Mammary microvascular endothelial cell (primary cell): ENCODE measurements around the gene DNPH1. TPM values are rescaled to one million over a fixed set of nuclear protein-coding genes. Genes with fewer than 3 reads are reported as not detected.

Source experiments
- total RNA-seq: library from RNA; depleted of rRNA; stranded (reverse); fragments of >200 nt; gene quantifications from 2 replicates; pipeline ENCODE4 v1.2.3, GENCODE V29; 2015

DNPH1 gene, protein sequence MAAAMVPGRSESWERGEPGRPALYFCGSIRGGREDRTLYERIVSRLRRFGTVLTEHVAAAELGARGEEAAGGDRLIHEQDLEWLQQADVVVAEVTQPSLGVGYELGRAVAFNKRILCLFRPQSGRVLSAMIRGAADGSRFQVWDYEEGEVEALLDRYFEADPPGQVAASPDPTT
- total RNA-seq = 96.9 and 164 TPM in 2 replicates

DNA sequence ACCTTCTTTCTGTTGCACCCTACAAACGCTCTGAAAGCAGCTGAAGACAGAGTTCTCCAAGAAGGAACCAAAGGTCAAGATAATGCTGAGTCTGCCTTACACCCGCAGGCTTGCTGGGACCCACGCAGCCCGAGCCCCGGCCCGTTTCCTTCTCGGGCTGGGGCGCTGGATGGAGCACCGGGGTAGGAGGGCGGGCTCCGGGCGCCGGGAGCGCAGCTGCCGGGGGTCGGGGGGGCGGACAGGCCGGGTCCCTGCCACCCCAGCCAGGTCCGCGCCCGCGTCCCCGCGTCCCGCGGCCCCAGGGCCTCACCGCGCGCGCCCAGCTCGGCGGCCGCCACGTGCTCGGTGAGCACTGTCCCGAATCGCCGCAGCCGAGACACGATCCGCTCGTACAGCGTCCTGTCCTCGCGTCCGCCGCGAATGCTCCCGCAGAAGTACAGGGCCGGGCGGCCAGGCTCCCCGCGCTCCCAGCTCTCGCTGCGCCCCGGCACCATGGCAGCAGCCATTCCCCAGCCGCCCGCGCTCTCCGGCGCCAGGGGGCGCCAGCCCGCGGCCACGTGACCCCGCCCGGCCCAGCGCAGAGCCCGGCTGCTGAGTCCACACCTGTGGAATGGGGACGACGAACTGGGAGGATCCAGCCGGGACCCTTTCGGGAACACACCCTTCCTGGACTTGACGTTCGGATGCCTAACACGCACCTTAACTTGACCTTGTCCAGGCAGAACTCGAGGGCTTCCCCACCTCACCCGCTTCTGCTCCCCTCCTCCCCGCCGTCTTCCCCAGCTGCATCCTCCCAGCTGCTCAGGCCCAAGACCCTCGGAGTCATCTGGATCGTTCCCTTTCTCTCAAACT lies at the start of gene DNPH1:
TSS of gene DNPH1 (minus strand) at position 531 of the 852 bp plus-strand sequence. CDS start at position 506, 25 bp downstream.

DNA sequence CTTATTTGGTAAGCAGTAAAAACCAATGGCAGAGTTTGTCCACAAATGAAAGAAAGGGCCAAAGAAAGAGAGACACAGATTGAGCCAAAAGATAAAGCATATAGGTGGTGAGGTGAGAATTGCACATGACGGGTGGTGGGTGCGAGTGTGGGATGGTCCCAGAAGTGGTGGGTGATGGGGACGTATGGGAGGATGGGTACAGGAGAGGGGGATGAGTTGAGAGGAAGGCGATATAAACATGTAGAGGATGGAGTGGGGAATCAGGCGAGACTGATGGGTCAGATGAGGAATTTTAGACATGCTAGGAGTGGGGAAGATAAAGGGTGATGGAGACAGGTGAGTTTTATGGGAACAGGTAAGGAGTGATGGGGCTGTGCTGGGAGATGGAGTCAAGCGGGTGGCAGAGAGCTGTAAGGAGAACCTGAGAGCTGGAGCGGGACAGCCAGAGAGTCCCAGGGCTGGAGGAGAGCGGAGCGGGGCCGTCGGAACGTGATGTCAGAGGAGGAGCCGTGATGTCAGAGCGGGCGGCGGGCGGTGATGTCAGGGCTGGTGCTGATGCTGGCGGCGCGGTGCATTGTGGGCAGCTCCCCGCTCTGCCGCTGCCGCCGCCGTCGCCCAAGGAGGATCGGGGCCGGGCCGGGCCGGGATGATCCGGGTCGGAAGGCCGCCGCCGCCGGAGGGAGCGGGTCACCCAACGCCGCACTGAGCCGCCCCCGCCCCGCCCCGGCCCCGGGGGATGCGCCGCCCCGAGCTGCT lies 13.8 kb upstream of the DNPH1 start, which contains the start of gene TTBK1:
TSS of gene TTBK1 (plus strand) at position 574 of the 756 bp plus-strand sequence. CDS start 3,180 bp downstream, outside the sequence.

DNA sequence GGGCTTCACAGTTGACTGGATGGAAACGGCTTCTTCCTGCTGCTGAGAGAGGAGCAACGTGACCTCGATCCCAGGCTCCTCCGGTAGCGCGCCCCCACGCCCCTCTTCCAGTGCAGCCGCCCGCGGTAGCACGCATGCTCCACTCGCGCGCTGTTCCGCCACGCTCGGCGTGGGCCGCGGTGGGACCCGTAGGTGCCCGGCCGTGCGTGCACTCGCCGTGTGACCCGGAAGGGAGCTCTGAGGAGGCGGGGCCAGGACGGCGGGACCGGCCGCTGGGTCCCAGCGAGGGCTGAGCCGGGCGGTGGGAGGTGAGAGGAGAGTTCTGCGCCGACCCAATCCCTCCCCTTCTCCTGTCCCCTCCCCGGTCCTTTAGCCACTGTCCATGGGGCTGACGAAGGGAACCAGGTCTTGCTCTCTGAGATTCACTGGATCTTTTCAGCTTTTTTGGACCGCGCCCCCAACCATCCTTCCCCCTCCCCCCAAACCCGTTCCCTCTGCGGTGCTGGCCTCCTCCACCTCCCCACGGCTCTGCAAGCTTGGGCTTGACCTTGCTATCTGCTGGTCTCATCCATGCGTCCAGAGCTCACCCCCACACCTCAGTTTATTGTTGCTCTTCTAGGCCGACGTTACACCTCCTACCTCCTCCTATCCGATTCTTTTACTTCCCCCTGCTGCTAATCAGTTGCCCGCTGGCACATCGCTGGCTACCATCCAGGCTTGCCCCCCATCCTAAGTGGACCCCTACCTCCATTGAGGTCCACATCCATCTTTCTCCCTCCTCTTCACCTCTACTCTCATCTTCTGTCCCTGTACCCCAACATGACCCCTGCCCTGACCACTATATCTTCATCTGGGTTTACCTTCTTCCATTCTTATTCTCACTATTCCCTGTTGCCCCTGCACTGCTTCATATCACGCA lies 47.1 kb downstream of the DNPH1 start, which contains the start of gene CUL9:
TSS of gene CUL9 (plus strand) at position 255 of the 919 bp plus-strand sequence. CDS start 2,115 bp downstream, outside the sequence.

Other genes starting within 250 kb of the DNPH1 start
- 53.6 and 60.5 TPM in 2 replicates for gene PPP2R5D, start 244.9 kb downstream of the DNPH1 start, total RNA-seq
- gene MEA1, start 215.5 kb downstream of the DNPH1 start, total RNA-seq = 83.0 and 84.1 TPM in 2 replicates
- gene KLHDC3, start 215.2 kb downstream of the DNPH1 start, total RNA-seq = 78.0 and 86.2 TPM in 2 replicates
- 126 and 138 TPM in 2 replicates for gene RRP36, start 207.9 kb downstream of the DNPH1 start, total RNA-seq
- 10.2 and 13.2 TPM in 2 replicates for gene CUL7, start 175.6 kb downstream of the DNPH1 start, total RNA-seq
- 21.7 and 30.6 TPM in 2 replicates for gene MRPL2, start 170.0 kb downstream of the DNPH1 start, total RNA-seq
- 7.0 and 8.6 TPM in 2 replicates for gene KLC4, start 169.8 kb downstream of the DNPH1 start, total RNA-seq
- gene PTK7, start 153.2 kb downstream of the DNPH1 start, total RNA-seq = 25.8 and 27.7 TPM in 2 replicates
- gene SRF, start 58.2 kb downstream of the DNPH1 start, total RNA-seq = 25.3 and 26.9 TPM in 2 replicates
- 15.3 and 16.2 TPM in 2 replicates for gene CUL9, start 47.3 kb downstream of the DNPH1 start, total RNA-seq
- not detected in 2 replicates for gene TTBK1, start 14.0 kb upstream of the DNPH1 start, total RNA-seq
- not detected in 2 replicates for gene SLC22A7, start 68.8 kb upstream of the DNPH1 start, total RNA-seq
- not detected in 2 replicates for gene CRIP3, start 79.3 kb upstream of the DNPH1 start, total RNA-seq
- gene ZNF318, start 140.2 kb upstream of the DNPH1 start, total RNA-seq = 7.0 and 8.2 TPM in 2 replicates
- gene ABCC10, start 198.1 kb upstream of the DNPH1 start, total RNA-seq = 17.1 and 19.1 TPM in 2 replicates
- gene DLK2, start 226.1 kb upstream of the DNPH1 start, total RNA-seq = not detected in 2 replicates
- gene TJAP1, start 248.1 kb upstream of the DNPH1 start, total RNA-seq = 17.1 and 23.9 TPM in 2 replicates